Left ventricle myocardium superior (tissue), 1 donor: Measurements from ENCODE around the gene CSGALNACT2. TPM values are rescaled to one million over a fixed set of nuclear protein-coding genes. Genes with fewer than 3 reads are reported as not detected.
"Not testable (repeated sequence)": the region's sequence is repeated elsewhere in the genome, so short reads cannot be mapped to it uniquely, and the experiment has no call there.

Experiments
- ATAC-seq: fragments of 200-7000 bp; cut with Tn5 transposase; one replicate; pipeline ENCODE4 v1.9.1; 2020; ENCODE audit warnings: mild to moderate bottlenecking, moderate library complexity
- DNase-seq: peaks from one replicate; pipeline ENCODE4 v3.0.0-alpha.2; 2020
- intact Hi-C: fragments of 100-400 bp; cut with micrococcal nuclease; formaldehyde crosslinking; loops from one replicate; pipeline ENCODE4 v1.11.0; 2022
- total RNA-seq: library from RNA; stranded (reverse); fragmentation: NEBNext Ultra II Directional; extraction: Animal tissue kit (Norgen Biotek cat#: 25700); gene quantifications from one replicate; pipeline ENCODE4 v1.2.1, GENCODE V29; 2021
- donor health status: DM: no; HTN: yes; CAD: no; lungs with severe emphysema.

Gene CSGALNACT2
- total RNA-seq, 1 donor from 2014 or later, result 7.7 TPM

GRCh38 chr10:43218951-43219837, 80.9 kb downstream of the CSGALNACT2 start:
- ATAC-seq (no peak), DNase-seq (peak; percentile 15)
- intact Hi-C loops, result no loop called here

GRCh38 chr10:43219848-43220247, 81.6 kb downstream of the CSGALNACT2 start:
- ATAC-seq (no peak), DNase-seq (peak; percentile 16)
- intact Hi-C loops, result no loop called here

- DNase-seq, intact Hi-C loops, ATAC-seq: not testable (repeated sequence)
Measured at GRCh38 chr10:43220251-43220650, 82.0 kb downstream of the CSGALNACT2 start.

- peak; percentile 10 for DNase-seq
- no peak for ATAC-seq
- intact Hi-C loops, result no loop called here
Measured at GRCh38 chr10:43220657-43221418, 82.6 kb downstream of the CSGALNACT2 start.

GRCh38 chr10:43221419-43222209, 83.4 kb downstream of the CSGALNACT2 start:
- ATAC-seq (no peak), DNase-seq (peak; percentile 21)
- intact Hi-C loops, result no loop called here

GRCh38 chr10:43222210-43222720, 84.0 kb downstream of the CSGALNACT2 start:
- DNase-seq (peak; percentile 3), ATAC-seq (no peak)
- intact Hi-C loops, result no loop called here

GRCh38 chr10:43223056-43223455, 84.8 kb downstream of the CSGALNACT2 start:
- DNase-seq (no peak), ATAC-seq (no peak)
- intact Hi-C loops, result no loop called here

- no peak for ATAC-seq
- intact Hi-C loops, result no loop called here
- no peak for DNase-seq
Measured at GRCh38 chr10:43224321-43224720, 86.1 kb downstream of the CSGALNACT2 start.

- intact Hi-C loops, result no loop called here
- no peak for ATAC-seq
- no peak for DNase-seq
Measured at GRCh38 chr10:43225004-43225786, 87.0 kb downstream of the CSGALNACT2 start.

- DNase-seq (peak; percentile 19), ATAC-seq (no peak)
- intact Hi-C loops, result no loop called here
Measured at GRCh38 chr10:43225787-43226153, 87.5 kb downstream of the CSGALNACT2 start.

GRCh38 chr10:43226441-43226840, 88.2 kb downstream of the CSGALNACT2 start:
- intact Hi-C loops, result no loop called here
- ATAC-seq (no peak), DNase-seq (peak; percentile 6)

GRCh38 chr10:43226851-43227845, 88.9 kb downstream of the CSGALNACT2 start:
- ATAC-seq, result no peak
- DNase-seq, result peak; percentile 16
- intact Hi-C loops, result no loop called here

- ATAC-seq (no peak), DNase-seq (peak; percentile 16)
- intact Hi-C loops, result no loop called here
Measured at GRCh38 chr10:43227911-43228782, 89.9 kb downstream of the CSGALNACT2 start.

GRCh38 chr10:43228783-43229207, 90.5 kb downstream of the CSGALNACT2 start:
- intact Hi-C loops, result no loop called here
- DNase-seq, result peak; percentile 22
- no peak for ATAC-seq

- ATAC-seq (peak; percentile 40), DNase-seq (peak; percentile 41)
- intact Hi-C loops, result no loop called here
Measured at GRCh38 chr10:43229208-43230061, 91.2 kb downstream of the CSGALNACT2 start.
